K562 (cell line): ENCODE results near the gene CLEC1A.

Experiments
- KAT7 ChIP-seq: sonication (generic); formaldehyde crosslinking; IDR thresholded peaks from 2 replicates; pipeline ENCODE4 v1.8.0; 2022; ENCODE audit warnings: missing genetic modification reagents, mild to moderate bottlenecking, borderline replicate concordance
- MXI1 ChIP-seq: IDR thresholded peaks from 2 replicates; pipeline ENCODE4 v1.6.1; 2011; ENCODE audit warnings: low read depth, mild to moderate bottlenecking, improper control_type of control experiment, low read length
- ZNF444 ChIP-seq: fragments of 250-450 bp; sonication (Bioruptor Pico); IDR thresholded peaks from 2 replicates; pipeline ENCODE4 v1.4.0; 2020; ENCODE audit warnings: mild to moderate bottlenecking, moderate library complexity
- ZNF512 ChIP-seq: IDR thresholded peaks from 2 replicates; pipeline ENCODE4 v1.6.1; 2016; ENCODE audit warnings: missing genetic modification characterization, missing compliant biosample characterization

- TF ChIP-seq KAT7 (CRISPR knock-in tag) (no peak), ZNF512 (no peak), MXI1 (no peak), ZNF444 (CRISPR knock-in tag) (no peak)
Observed at GRCh38 chr12:10135126-10135525, 36.3 kb upstream of the CLEC1A start.
